ENCODE data around the gene MGST2.

MGST2 gene

GRCh38 chr4:139740121-139740520 is 74.5 kb downstream of the MGST2 start:
- DNase-seq (ENCODE audit: insufficient read length, low spot score) (no peak), FAIRE-seq (no peak)
- TF ChIP-seq PAX5 (IDR thresholded peaks at IDR 0.05; ENCODE audit: insufficient read depth, low read length, severe bottlenecking), result no peak

- TF ChIP-seq SPI1 (IDR thresholded peaks at IDR 0.05; ENCODE audit: low read depth, low read length), result no peak
- TF ChIP-seq TAF1 (IDR thresholded peaks at IDR 0.05; ENCODE audit: low read depth, low read length), result no peak
- TF ChIP-seq PAX5 (IDR thresholded peaks at IDR 0.05; ENCODE audit: insufficient read depth, low read length, severe bottlenecking), result no peak
- TF ChIP-seq POLR2A (IDR thresholded peaks at IDR 0.05; ENCODE audit: low read depth, low read length), result no peak
- no peak for TF ChIP-seq POU2F2 (IDR thresholded peaks at IDR 0.05; ENCODE audit: low read depth, low read length)
- TF ChIP-seq POLR2AphosphoS5 (IDR thresholded peaks at IDR 0.05; ENCODE audit: low read depth, low read length), result no peak
- FAIRE-seq, result no peak
- DNase-seq (ENCODE audit: insufficient read length, low spot score), result no peak
Measured at GRCh38 chr4:139740531-139741041, 75.0 kb downstream of the MGST2 start.

GRCh38 chr4:139743027-139743426 is 77.4 kb downstream of the MGST2 start:
- FAIRE-seq, result no peak
- no peak for TF ChIP-seq POLR2AphosphoS5 (IDR thresholded peaks at IDR 0.05; ENCODE audit: low read depth, low read length)
- TF ChIP-seq PAX5 (IDR thresholded peaks at IDR 0.05; ENCODE audit: insufficient read depth, low read length, severe bottlenecking), result no peak

DNA sequence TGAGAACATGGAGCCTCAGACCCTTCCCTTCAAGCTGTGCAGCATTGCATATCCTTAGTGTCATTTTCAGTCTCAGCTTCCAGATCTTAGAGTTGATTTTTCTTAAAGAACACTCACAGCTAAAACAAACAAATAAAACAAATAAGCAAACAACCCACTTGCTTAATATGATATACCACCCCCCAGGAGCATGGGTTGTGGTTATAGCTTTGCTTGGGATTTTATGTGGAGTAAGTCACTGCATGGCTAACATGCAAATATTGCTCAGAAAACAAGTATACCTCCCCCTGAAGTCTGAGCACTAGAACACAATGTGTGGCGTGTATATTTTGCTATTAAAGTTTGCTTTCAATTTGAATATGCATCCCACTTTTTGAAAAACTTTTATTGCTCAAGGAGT is 78.6 kb downstream of the MGST2 start:
- no peak for DNase-seq (ENCODE audit: insufficient read length, low spot score)
- TF ChIP-seq PAX5 (IDR thresholded peaks at IDR 0.05; ENCODE audit: insufficient read depth, low read length, severe bottlenecking), result no peak
- TF ChIP-seq POLR2AphosphoS5 (IDR thresholded peaks at IDR 0.05; ENCODE audit: low read depth, low read length), result no peak
- TF ChIP-seq POLR2A (IDR thresholded peaks at IDR 0.05; ENCODE audit: low read depth, low read length), result no peak
- TF ChIP-seq TAF1 (IDR thresholded peaks at IDR 0.05; ENCODE audit: low read depth, low read length), result no peak
- no peak for TF ChIP-seq SPI1 (IDR thresholded peaks at IDR 0.05; ENCODE audit: low read depth, low read length)
- no peak for TF ChIP-seq POU2F2 (IDR thresholded peaks at IDR 0.05; ENCODE audit: low read depth, low read length)
- FAIRE-seq, result no peak

More at GRCh38 chr4:139743027-139743426, 77.4 kb downstream of the MGST2 start:
- no peak for DNase-seq (ENCODE audit: insufficient read length, low spot score)

DNA sequence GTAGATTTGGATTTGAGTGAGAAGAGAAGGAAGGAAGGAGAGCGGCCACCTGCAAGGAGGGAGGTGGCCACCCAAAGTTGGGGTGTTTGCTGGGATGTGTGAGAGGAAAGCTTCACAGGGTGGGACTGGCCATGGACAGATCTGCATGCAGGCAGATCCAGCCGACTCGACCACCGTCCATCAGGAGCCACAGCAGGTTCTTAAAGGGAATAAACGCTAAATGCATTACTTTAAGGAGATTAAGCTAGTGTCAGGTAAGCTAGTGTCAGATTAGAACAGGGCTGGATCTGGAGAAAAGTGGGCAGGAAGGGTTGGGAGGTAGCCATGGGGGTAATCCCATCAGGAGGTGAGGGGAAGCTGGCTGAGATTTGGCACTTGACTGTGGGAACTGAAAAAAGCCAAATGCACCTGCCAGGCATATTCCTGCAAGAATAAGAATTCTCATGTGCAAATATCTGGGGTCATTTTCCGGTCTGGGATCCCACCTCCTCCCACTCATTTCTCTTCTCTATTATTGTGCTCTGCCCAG is 79.6 kb downstream of the MGST2 start:
- no peak for FAIRE-seq
- no peak for DNase-seq (ENCODE audit: insufficient read length, low spot score)
- no peak for TF ChIP-seq POU2F2 (IDR thresholded peaks at IDR 0.05; ENCODE audit: low read depth, low read length)
- TF ChIP-seq PAX5 (IDR thresholded peaks at IDR 0.05; ENCODE audit: insufficient read depth, low read length, severe bottlenecking), result no peak
- no peak for TF ChIP-seq POLR2A (IDR thresholded peaks at IDR 0.05; ENCODE audit: low read depth, low read length)
- no peak for TF ChIP-seq POLR2AphosphoS5 (IDR thresholded peaks at IDR 0.05; ENCODE audit: low read depth, low read length)
- TF ChIP-seq SPI1 (IDR thresholded peaks at IDR 0.05; ENCODE audit: low read depth, low read length), result no peak
- TF ChIP-seq TAF1 (IDR thresholded peaks at IDR 0.05; ENCODE audit: low read depth, low read length), result no peak

- no peak for FAIRE-seq
Measured at GRCh38 chr4:139746431-139747171, 81.0 kb downstream of the MGST2 start.

DNA sequence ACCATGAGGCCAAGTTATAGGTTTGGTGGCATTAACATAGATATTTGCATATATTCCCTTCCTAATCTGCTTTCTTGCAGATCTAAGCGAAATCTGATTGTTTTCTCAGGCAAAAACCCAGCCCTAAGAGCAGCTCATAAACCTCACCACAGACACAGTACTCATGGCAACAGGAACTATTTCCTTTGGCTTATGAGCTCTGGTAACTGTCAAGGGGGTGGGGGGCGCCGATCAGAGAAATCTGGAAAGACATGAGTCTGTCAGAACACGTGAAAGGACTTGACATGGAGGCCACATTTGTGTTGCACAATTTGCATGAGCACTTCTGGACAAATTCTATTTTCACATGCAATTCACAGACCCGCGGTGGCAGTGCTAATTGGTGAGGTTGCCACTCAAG is 83.7 kb downstream of the MGST2 start:
- FAIRE-seq (no peak), DNase-seq (ENCODE audit: insufficient read length, low spot score) (no peak)
- TF ChIP-seq POU2F2 (IDR thresholded peaks at IDR 0.05; ENCODE audit: low read depth, low read length), result no peak
- no peak for TF ChIP-seq TAF1 (IDR thresholded peaks at IDR 0.05; ENCODE audit: low read depth, low read length)
- no peak for TF ChIP-seq SPI1 (IDR thresholded peaks at IDR 0.05; ENCODE audit: low read depth, low read length)
- TF ChIP-seq PAX5 (IDR thresholded peaks at IDR 0.05; ENCODE audit: insufficient read depth, low read length, severe bottlenecking), result no peak
- no peak for TF ChIP-seq POLR2A (IDR thresholded peaks at IDR 0.05; ENCODE audit: low read depth, low read length)
- no peak for TF ChIP-seq POLR2AphosphoS5 (IDR thresholded peaks at IDR 0.05; ENCODE audit: low read depth, low read length)

More at GRCh38 chr4:139746431-139747171, 81.0 kb downstream of the MGST2 start:
- no peak for DNase-seq (ENCODE audit: insufficient read length, low spot score)
- TF ChIP-seq POLR2AphosphoS5 (IDR thresholded peaks at IDR 0.05; ENCODE audit: low read depth, low read length), result no peak
- TF ChIP-seq SPI1 (IDR thresholded peaks at IDR 0.05; ENCODE audit: low read depth, low read length), result no peak
- TF ChIP-seq PAX5 (IDR thresholded peaks at IDR 0.05; ENCODE audit: insufficient read depth, low read length, severe bottlenecking), result no peak
- TF ChIP-seq POU2F2 (IDR thresholded peaks at IDR 0.05; ENCODE audit: low read depth, low read length), result no peak
- TF ChIP-seq POLR2A (IDR thresholded peaks at IDR 0.05; ENCODE audit: low read depth, low read length), result no peak
- TF ChIP-seq TAF1 (IDR thresholded peaks at IDR 0.05; ENCODE audit: low read depth, low read length), result no peak

GRCh38 chr4:139749835-139750498 is 84.3 kb downstream of the MGST2 start:
- DNase-seq (ENCODE audit: insufficient read length, low spot score) (no peak), FAIRE-seq (no peak)
- TF ChIP-seq SPI1 (IDR thresholded peaks at IDR 0.05; ENCODE audit: low read depth, low read length) (no peak), TAF1 (IDR thresholded peaks at IDR 0.05; ENCODE audit: low read depth, low read length) (no peak), POLR2AphosphoS5 (IDR thresholded peaks at IDR 0.05; ENCODE audit: low read depth, low read length) (no peak), POU2F2 (IDR thresholded peaks at IDR 0.05; ENCODE audit: low read depth, low read length) (no peak), PAX5 (IDR thresholded peaks at IDR 0.05; ENCODE audit: insufficient read depth, low read length, severe bottlenecking) (no peak), POLR2A (IDR thresholded peaks at IDR 0.05; ENCODE audit: low read depth, low read length) (no peak)

DNA sequence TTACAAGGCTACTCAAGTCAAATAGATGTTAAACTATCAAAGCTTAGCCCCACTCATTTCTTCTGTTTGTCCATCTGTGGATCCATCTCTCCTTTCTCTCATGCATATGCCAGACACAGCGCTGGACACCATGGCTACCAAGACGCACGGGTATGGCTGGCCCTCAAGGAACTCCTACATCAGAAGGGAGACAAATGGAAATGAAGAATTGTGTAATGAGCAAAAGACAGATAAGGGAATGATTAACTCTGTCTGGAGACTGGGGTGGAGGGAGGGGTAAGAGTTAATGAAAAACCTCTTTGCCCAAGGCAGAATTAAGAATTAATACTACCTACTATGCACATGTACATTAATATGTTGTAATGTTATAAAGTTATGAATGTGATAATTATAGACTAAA is 88.1 kb downstream of the MGST2 start:
- no peak for FAIRE-seq
- TF ChIP-seq TAF1 (IDR thresholded peaks at IDR 0.05; ENCODE audit: low read depth, low read length) (no peak), POU2F2 (IDR thresholded peaks at IDR 0.05; ENCODE audit: low read depth, low read length) (no peak), POLR2A (IDR thresholded peaks at IDR 0.05; ENCODE audit: low read depth, low read length) (no peak), SPI1 (IDR thresholded peaks at IDR 0.05; ENCODE audit: low read depth, low read length) (no peak), PAX5 (IDR thresholded peaks at IDR 0.05; ENCODE audit: insufficient read depth, low read length, severe bottlenecking) (no peak), POLR2AphosphoS5 (IDR thresholded peaks at IDR 0.05; ENCODE audit: low read depth, low read length) (no peak)

More for the DNA sequence above, 88.1 kb downstream of the MGST2 start:
- no peak for DNase-seq (ENCODE audit: insufficient read length, low spot score)
